ENCODE measurements around the gene FBL.
A peak's percentile ranks its signal among the peaks of the same experiment; 100 is the strongest.
"Not testable (repeated sequence)": the region's sequence is repeated elsewhere in the genome, so short reads cannot be mapped to it uniquely, and the experiment has no call there.

FBL gene

DNA sequence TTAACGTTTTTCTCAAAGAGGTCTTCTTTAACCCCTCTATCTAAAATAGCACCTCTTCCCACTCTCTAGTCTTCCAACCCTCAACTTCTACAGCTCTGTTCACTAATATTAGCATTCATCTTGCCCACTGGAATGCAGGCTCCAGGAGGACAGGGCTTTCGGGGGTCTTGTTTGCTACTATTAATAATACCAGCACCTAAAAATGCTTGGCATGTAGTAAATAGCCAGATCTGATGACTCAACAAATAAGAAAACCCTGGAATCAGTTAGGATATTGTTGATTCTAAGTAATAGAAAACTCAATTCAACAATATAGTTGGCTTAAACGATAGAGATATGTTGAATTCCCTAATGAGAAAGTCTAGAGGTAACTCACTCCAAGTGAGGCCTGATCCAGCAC, 26.4 kb downstream of the FBL start:
- no peak for DNase-seq

DNA sequence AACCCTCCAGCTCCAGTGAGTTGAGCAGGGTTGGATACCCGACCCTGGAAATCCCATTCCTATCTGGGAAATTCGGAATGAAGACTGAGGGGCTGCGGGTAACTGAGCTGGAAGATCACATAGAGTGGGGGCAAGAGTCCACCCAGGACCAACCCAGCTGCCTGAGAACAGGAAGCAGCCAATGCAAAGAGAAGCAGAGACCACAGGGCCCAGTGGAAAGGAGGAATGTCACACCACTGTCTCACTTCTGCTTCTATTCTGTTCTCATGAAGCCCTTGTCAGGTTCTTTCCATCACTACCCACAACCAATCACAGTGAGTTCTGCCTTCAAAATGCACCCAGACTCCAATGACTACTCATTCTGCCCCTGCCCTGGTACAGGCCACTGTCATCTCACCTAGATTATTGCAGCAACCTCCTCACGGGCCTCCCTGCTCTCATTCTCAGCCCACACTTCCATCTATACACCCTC, 27.5 kb downstream of the FBL start:
- DNase-seq, result no peak

DNA sequence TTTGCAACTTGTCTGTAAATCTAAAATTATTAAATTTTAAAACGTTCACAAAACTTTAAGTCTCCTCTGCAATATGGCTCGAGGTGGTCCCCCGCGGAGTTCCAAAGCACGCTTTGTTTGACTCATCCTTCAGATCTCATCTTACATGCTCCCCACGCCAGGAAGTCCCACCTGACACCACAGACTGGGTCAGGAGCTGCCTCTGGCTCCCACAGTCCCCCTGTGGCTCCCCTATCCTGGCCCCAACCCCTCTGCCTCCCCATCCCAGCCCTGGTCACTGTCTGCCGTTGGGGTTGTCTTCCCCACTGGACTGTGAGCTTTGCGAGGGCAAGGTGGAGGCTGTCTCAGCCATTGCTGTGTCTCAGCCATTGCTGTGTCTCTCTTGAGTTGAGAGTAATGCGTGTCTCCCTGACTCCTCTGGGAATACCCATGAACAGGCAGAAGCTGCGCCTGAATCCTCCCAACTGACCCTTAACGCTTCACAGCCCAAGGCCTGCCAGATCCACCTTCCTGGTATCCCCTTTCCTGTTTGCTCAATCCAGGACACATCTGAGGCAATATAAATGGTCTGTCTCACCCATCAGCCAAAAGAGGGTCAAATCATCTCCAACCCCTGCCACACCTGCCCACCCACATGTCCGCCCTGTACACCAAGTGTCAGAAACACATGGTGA, 28.2 kb downstream of the FBL start:
- DNase-seq, result no peak

DNA sequence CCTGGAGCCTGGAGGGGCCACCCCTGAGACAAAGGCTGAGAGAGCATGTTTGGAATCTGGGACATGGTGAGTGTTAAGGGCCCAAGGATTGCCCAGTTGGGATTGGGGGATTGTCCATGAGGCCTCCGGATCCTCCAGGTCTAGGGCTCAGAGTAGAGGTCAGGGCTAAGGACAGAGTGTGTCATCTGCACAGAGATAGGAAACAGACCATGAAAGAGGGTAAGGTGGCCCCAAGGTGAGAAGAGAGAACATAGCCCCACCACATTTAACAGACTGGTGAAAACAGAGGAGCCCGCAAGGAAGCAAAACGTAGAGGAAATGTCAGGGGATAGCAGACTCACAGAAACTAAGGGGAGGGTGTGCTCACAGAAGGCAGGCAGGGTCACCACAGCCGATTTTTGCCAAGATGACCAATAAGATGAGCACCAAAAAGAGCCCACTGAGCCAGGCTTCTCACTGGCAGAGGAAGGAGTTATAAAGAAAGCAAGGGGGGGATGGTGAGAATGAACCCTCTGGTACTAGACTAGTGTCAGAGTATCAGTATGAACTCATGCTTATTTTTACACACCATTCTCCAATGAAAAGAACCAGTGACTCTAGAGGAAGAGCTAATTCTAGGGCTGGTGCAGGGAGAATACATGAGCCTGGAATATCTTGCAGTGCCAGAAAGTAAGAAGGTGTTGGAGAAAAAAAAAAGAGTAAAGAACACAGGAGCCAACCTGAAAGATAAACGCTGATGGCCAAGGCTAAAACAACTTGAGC, 29.7 kb downstream of the FBL start:
- DNase-seq, result no peak

DNA sequence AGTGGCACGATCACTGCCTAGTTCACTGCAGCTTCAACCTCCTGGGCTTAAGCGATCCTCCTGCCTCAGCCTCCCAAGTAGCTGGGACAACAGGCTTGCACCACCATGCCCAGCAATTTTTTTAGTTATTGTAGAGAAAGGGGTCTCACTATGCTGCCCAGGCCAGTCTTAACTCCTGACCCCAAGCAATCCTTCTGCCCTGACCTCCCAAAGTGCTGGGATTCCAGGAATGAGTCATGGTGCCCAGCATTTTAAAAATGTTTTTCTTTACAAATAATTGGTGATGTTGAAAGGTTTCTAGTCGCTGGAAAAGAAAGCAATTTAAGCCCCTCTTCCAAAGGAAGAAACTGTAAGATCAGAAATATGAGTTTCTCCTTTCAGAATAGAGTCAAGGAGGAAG, 31.6 kb downstream of the FBL start:
- no peak for DNase-seq

DNA sequence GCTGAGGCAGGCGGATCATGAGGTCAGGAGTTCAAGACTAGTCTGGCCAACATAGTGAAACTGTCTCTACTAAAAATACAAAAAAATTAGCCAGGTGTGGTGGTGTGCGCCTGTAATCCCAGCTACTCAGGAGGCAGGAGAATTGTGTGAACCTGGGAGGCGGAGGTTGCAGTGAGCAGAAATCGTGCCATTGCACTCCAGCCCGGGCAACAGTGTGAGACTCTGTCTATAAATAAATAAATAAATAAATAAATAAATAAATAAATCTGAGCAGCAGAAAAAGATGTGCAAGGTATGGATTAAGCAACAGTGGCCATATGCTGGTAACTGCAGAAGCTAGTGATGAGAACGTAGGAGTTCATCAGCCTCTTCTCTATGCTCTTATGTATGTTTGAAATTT, 32.1 kb downstream of the FBL start:
- DNase-seq, result not testable (repeated sequence)

DNA sequence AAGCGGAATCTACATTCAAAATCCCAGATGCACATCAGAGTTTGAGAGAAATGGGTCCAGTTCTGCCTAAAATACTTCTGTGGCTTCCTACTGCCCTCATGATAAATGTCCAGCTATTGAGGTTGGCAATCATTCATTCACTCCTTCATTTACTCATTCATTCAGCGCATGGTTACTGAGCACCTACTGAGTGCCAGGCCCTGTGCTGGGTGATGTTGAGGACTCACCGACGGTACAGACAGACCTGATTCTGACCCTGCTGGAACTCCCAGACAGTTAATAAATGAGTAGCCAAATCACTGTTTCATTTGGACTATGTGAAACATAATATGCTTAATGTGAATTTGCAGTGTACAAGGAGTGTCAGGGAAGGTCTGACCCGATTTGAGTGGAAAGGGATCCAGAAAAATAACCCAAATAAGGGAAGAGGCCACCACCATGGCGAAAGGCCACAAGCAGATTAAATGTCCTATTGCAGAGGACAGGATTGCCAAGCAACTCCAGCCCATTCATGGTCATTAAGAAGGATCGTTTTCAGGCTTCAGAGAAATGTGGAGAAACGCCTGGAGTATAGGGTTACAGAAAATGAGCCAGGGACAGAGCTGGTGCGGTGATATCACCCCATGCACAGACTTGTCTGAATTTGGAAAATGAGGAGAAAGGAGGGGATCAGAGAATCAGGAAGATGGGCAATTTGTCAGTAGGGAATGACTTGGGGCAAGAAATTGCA, 32.8 kb downstream of the FBL start:
- DNase-seq, result no peak

DNA sequence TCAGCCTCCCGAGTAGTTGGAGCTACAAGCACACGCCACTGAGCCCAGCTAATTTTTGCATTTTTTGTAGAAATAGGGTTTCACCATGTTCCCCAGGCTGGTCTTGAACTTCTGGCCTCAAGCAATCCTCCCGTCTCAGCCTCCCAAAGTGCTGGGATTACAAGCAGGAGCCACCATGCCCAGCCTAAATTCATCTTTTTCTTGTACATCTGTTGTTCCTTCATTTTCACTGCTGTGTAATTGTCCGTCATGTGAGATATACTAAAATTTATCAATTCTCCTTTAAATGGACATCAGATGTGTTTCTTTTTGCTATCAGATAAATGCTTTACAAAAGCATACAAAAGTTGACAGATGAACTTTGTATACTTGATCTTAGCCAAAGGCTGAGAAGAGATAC, 35.1 kb downstream of the FBL start:
- DNase-seq, result no peak

DNA sequence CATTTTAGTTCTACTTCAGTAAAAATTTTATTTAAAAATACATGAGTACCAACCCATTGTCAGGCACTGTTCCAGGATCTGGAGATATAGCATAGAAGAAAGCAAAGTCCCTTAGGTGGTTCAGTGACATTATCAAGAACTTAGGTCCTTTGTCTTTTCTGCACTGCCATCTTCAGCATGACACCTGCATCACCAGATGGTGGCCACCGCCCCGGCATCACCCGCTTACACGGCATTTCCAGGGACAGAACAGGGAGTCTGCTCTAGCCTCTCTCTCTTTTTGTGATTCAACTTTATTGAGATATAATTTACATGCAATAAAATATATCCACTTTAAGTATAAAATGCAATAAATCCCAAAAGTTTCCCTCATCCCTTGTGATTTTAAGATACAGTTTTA, 35.8 kb downstream of the FBL start:
- no peak for DNase-seq

DNA sequence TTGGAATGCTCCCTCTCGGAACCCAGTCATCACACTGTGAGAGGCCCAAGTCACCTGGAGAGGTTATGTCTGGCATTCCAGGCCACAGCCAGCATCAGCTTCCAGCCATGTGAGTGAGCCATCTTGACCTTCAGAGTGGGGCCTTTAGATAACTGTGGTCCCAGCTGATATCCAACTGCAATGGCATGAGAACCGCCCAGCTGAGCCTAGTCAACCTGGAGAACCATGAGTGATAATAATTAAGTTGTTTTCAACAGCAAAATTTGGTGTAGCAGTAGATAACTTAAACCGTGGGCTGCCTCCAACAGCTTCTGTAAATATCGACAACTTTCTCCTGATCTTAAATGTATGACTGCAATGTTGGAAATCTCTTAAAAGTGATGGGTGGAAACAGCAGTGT, 36.8 kb downstream of the FBL start:
- DNase-seq, result no peak

DNA sequence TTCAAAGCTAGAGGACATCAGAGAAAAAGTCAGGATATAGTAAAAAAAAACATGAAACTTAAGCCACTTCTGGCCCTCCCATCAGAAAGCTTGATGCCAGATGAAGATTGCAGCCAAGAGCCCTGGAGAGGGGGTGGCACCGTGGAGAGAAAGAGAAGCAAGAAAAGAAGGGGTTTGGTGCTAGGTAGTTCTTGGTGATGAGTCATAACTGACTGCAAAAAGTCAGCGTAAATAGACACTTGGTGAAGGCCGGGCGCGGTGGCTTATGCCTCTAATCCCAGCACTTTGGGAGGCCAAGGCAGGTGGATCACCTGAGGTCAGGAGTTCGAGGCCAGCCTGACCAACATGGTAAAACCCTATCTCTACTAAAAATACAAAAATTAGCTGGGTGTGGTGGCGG, 37.5 kb downstream of the FBL start:
- not testable (repeated sequence) for DNase-seq

DNA sequence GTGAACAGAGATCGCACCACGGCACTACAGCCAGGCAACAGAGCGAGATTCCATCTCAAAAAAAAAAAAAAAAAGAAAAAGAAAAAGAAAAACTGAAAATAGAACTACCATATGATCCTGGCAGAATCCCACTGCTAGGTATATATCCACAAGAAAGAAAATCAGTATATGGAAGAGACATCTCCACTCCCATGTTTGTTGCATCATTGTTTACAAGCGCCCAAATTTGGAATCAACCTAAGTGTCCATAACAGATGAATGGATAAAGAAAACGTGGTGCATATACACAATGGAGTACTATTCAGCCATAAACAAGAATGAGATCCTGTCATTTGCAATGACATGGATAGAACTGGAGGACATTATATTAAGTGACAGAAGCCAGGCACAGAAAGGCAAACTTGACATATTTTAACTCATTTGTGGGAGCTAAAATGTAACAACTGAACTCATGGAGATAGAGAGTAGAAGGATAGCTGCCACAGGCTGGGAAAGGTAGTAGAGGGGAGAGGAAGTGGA, 38.3 kb downstream of the FBL start:
- no peak for DNase-seq

DNA sequence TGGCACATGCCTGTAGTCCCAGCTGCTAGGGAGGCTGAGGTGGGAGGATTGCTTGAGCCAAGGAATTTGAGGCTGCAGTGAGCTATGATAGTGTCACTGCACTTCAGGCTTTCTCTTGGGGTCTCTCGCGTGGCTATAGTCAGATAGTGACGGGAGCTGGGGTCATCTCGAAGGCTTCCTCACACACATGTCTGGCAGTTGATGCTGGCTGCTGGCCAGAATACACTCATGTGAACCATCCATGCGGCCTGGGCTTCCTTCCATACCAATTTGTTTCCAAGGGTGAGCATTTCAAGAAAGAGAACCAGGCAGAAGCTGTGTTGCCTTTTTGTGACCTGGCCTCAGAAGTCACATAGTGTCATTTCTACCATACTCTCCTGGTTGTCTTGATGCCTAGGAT, 41.1 kb downstream of the FBL start:
- no peak for DNase-seq

DNA sequence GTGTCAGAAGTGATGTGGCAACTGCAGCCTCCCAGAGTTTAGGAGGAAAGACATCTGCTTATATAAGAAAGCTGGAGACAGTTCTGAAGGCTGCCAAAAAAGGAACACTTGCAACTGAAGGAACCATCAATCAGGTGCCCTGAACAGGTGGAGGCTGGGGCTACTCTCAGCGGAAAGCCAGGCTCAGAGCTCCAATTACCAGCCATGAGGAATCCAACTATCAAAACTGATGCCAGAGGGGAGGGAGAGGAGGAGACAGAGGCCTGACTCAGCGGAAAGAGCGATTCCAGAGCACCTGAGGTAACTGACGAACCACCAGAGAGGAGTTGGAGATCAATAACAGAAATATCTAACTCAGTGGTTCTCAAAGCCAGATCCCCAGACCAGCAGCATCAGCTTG, 43.2 kb downstream of the FBL start:
- DNase-seq, result no peak

DNA sequence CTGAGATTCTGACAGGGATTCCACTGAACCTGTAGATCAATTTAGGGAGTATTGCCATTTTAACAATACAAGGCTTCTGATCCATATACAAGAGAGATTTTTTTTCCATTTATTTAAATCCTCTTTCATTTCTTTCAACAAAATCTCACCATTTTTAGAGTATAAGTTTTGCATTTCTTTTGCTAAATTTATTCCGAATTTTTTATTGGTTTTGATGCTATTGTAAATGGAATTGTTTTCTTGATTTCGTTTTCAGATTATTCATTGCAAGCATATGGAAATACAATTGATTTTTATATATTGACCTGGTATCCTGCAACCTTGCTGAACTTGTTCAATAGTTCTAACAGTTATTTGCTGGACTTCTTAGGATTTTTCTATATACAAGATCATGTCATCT, 49.1 kb downstream of the FBL start:
- DNase-seq, result no peak

DNA sequence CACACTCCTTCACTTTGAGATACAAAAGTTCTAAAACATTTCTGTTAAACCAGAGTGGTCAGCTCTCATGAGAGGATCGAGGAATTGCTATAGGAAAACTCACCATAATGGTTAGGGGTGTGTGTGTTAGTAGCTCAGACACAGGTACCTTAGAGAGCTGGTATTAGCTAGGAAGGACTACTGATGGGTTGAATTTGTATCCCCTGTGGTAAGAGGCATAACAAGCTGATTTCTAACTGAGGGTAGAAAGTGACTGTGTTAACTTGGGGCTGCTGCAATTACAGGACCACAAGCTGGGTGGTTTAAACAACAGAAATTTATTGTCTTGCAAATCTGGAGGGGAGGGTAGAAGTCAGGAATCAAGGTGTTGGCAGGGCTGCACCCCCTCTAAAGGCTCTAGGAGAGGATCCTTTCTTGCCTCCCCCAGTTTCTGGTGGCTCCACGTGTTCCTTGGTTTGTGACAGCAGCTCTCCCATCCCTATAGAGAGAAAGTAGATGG, 50.1 kb downstream of the FBL start:
- no peak for DNase-seq

DNA sequence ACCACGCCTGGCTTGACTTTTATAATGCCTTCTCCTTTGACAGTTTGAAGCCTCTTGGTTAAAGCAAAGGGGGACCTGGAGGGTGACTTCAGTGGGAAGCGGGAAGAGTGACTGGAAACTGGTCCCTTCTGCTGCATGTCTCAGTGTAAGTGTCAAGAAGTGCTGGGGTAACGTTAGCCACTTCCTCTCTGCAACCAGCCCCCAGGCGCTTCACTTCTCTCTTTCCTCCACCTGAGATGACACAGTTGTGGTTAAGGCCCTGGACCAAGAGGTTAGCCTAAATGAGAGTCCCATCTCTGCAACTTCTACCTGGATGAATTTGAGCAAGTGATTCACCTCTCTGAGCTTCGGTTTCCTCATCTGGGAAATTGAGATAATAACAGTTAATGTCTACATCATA, 51.2 kb downstream of the FBL start:
- no peak for DNase-seq

DNA sequence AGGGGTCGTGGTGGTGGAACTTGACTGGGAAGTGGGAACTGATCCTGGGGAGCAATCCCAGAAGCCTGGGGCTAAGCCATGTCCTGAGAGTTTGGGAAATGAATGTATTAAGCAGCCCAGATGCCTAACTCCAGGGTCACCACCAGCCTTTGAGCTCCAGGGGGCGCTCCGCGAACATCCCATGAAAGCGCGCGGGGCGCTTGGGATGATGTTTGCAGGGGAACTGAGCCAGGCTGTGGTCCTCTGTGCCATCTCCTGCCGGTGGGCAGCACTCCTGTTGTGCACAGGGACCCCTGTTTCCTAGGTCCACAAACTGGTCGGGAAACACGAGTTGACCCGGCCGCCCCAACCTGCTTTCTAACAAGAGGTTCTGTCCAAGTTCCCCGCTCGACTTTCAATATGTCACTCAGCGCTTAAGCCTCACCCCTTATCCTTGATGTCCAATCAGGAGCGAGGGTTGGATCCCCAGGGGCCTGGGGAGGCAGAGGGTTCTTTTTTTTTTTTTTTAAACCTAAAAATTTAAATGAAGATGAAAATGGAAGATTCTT, 53.1 kb downstream of the FBL start:
- DNase-seq, result peak; percentile 67 to 74

DNA sequence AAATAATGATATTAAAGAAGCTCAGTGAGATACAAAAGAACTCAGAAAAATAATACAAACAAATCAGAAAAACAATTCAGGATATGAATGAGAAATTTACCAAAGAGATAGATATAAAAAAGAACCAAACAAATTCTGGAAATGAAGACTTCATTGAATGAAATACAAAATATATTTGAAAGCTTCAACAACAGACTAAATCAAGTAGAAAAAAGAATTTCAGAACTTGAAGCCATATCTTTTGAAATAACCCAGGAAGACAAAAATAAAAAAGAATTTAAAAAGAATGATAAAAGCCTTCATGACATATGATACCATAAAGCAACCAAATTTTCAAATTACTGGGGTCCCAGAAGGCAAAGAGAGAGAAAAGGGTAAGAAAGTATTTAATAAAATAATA, 57.9 kb downstream of the FBL start:
- DNase-seq, result no peak
